ENCODE data around the gene COX7A2.

DNA sequence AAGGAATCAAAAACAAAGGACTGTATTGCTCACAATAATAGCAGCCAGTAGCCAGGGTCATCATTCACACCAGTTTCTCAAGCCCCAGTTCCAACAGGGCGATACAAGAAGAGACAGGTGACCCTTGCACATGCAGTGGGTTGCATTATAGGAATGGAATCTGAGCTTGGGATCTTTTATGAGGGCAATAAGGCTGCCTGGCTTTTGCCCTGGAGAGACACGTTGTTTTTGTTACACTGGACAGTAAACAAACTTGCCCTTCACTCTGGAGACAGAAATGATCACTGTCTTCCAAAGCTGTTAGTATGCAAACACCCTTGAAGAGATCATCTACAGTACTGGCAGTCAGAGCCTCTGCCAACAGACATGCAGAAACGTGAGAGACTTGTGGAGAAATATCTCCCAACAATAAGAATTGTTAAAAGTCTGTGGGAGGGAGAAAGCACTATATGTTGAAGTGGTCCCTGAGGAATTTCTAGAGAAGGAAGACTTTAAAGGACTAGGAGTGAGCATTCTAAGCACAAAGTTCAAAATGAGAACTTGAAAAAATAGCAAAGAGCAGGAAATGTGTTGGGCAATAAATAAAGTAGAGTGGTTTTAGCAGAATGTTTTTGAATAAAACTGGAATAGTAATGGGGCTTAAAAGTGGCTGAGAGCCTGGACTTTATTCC is 31.5 kb downstream of the COX7A2 start:
- TF ChIP-seq, protein P1, sequence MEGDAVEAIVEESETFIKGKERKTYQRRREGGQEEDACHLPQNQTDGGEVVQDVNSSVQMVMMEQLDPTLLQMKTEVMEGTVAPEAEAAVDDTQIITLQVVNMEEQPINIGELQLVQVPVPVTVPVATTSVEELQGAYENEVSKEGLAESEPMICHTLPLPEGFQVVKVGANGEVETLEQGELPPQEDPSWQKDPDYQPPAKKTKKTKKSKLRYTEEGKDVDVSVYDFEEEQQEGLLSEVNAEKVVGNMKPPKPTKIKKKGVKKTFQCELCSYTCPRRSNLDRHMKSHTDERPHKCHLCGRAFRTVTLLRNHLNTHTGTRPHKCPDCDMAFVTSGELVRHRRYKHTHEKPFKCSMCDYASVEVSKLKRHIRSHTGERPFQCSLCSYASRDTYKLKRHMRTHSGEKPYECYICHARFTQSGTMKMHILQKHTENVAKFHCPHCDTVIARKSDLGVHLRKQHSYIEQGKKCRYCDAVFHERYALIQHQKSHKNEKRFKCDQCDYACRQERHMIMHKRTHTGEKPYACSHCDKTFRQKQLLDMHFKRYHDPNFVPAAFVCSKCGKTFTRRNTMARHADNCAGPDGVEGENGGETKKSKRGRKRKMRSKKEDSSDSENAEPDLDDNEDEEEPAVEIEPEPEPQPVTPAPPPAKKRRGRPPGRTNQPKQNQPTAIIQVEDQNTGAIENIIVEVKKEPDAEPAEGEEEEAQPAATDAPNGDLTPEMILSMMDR (conservative IDR thresholded peaks at IDR 0.05; ENCODE audit: low read depth, low read length): no peak
- no peak for TF ChIP-seq RFX5 (IDR thresholded peaks at IDR 0.05; ENCODE audit: low read depth, low read length)
- TF ChIP-seq, protein P2, sequence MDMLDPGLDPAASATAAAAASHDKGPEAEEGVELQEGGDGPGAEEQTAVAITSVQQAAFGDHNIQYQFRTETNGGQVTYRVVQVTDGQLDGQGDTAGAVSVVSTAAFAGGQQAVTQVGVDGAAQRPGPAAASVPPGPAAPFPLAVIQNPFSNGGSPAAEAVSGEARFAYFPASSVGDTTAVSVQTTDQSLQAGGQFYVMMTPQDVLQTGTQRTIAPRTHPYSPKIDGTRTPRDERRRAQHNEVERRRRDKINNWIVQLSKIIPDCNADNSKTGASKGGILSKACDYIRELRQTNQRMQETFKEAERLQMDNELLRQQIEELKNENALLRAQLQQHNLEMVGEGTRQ (IDR thresholded peaks at IDR 0.05; ENCODE audit: low read depth, low read length): no peak
- no peak for TF ChIP-seq POLR2A (IDR thresholded peaks at IDR 0.05; ENCODE audit: low read depth, low read length)
- no peak for TF ChIP-seq SMC3 (IDR thresholded peaks at IDR 0.05; ENCODE audit: low read depth, low read length)
- no peak for TF ChIP-seq RCOR1 (IDR thresholded peaks at IDR 0.05; ENCODE audit: insufficient replicate concordance, low read length)
- TF ChIP-seq MAFK (IDR thresholded peaks at IDR 0.05; ENCODE audit: low read depth, low read length): no peak
- TF ChIP-seq CHD1 (IDR thresholded peaks at IDR 0.05; ENCODE audit: low read depth, low read length): no peak
- no peak for TF ChIP-seq RAD21 (IDR thresholded peaks at IDR 0.05; ENCODE audit: low read length)
